Fibroblast of lung (primary cell): ENCODE results near the gene SLC23A2. TPM values are rescaled to one million over a fixed set of nuclear protein-coding genes. Genes with fewer than 3 reads are reported as not detected.
A peak's percentile ranks its signal among the peaks of the same experiment; 100 is the strongest.

Experiments used
- DNase-seq, 2 donors: peaks; one replicate each; pipeline versions ENCODE4 v3.0.0 to v3.0.0-alpha.2; 2010; ENCODE audit warnings: low read depth in 2 of 2
- H2AFZ ChIP-seq: 2 replicates; pipeline ENCODE4 v1.5.1; 2012; ENCODE audit warnings: low read length, control low read depth, inconsistent platforms
- H3K27ac ChIP-seq: 2 replicates; pipeline ENCODE4 v1.5.1; 2011; ENCODE audit warnings: low read length, control low read depth; ENCODE audit not compliant: insufficient read depth
- H3K27me3 ChIP-seq: 2 replicates; pipeline ENCODE4 v1.5.1; 2011; ENCODE audit warnings: mild to moderate bottlenecking, low read length; ENCODE audit not compliant: control insufficient read depth, insufficient read depth
- H3K36me3 ChIP-seq: 2 replicates; pipeline ENCODE4 v1.5.1; 2011; ENCODE audit warnings: low read length; ENCODE audit not compliant: control insufficient read depth, insufficient read depth
- H3K4me1 ChIP-seq: 2 replicates; pipeline ENCODE4 v1.5.1; 2011; ENCODE audit warnings: low read length; ENCODE audit not compliant: control insufficient read depth, insufficient read depth; ENCODE audit errors: extremely low read depth
- H3K4me2 ChIP-seq: 2 replicates; pipeline ENCODE4 v1.5.1; 2011; ENCODE audit warnings: low read length, control low read depth; ENCODE audit not compliant: insufficient read depth; ENCODE audit errors: extremely low read depth
- H3K4me3 ChIP-seq, 4 experiments: fragments of 200-600 bp in 1 of 4; sonication (generic) in 1 of 4; replicated peaks in 1 of 4; 2 replicates each; pipeline ENCODE4 v1.5.1; 2011 to 2016; ENCODE audit warnings: low read length in 4 of 4, low read depth in 3 of 4, mild to moderate bottlenecking in 3 of 4, control low read depth in 2 of 4, inconsistent platforms in 1 of 4, mixed read lengths in 1 of 4; ENCODE audit not compliant: insufficient read depth in 1 of 4; ENCODE audit errors: control extremely low read depth in 1 of 4
- H3K79me2 ChIP-seq: 2 replicates; pipeline ENCODE4 v1.5.1; 2012; ENCODE audit warnings: mild to moderate bottlenecking, low read length, inconsistent platforms; ENCODE audit not compliant: control insufficient read depth, insufficient read depth
- H3K9ac ChIP-seq: 2 replicates; pipeline ENCODE4 v1.5.1; 2011; ENCODE audit warnings: mild to moderate bottlenecking, low read length, control low read depth; ENCODE audit not compliant: insufficient read depth
- H3K9me3 ChIP-seq: 2 replicates; pipeline ENCODE4 v1.5.1; 2012; ENCODE audit warnings: low read depth, low read length; ENCODE audit not compliant: control insufficient read depth, insufficient read depth
- H4K20me1 ChIP-seq: 2 replicates; pipeline ENCODE4 v1.5.1; 2011; ENCODE audit warnings: low read length; ENCODE audit not compliant: control insufficient read depth, insufficient read depth; ENCODE audit errors: extremely low read depth
- EZH2 ChIP-seq: IDR thresholded peaks from 2 replicates; pipeline ENCODE4 v1.5.1; 2012; ENCODE audit warnings: low read length, control low read depth, mild to moderate bottlenecking; ENCODE audit errors: missing control alignments
- polyA plus RNA-seq, 2 donors: library from polyadenylated mRNA; depleted of rRNA in 1 of 2; stranded (reverse) in 1 of 2; unstranded in 1 of 2; fragments of >200 nt; gene quantifications; 2 replicates each; pipeline ENCODE4 v1.2.1, GENCODE V29; 2011 to 2012; ENCODE audit warnings: missing spikeins in 1 of 2
- total RNA-seq: library from RNA; depleted of rRNA; stranded (reverse); fragments of >200 nt; gene quantifications from 2 replicates; pipeline ENCODE4 v1.2.1, GENCODE V29; 2014
- TF ChIP-seq, protein P1 (sequence below), 2 donors: IDR thresholded peaks in 1 of 2; conservative IDR thresholded peaks in 1 of 2; 1 replicate in 1 of 2; 2 replicates in 1 of 2; pipeline ENCODE4 v1.5.1; 2011 to 2012; ENCODE audit warnings: low read length in 2 of 2, control low read depth in 1 of 2, inconsistent platforms in 1 of 2, low read depth in 1 of 2, mild to moderate bottlenecking in 1 of 2

Gene SLC23A2
- total and polyA plus RNA-seq, 2 donors (not counting 1 experiment from before 2014, with no cell fraction given) = 12.1 to 17.5 TPM

DNA sequence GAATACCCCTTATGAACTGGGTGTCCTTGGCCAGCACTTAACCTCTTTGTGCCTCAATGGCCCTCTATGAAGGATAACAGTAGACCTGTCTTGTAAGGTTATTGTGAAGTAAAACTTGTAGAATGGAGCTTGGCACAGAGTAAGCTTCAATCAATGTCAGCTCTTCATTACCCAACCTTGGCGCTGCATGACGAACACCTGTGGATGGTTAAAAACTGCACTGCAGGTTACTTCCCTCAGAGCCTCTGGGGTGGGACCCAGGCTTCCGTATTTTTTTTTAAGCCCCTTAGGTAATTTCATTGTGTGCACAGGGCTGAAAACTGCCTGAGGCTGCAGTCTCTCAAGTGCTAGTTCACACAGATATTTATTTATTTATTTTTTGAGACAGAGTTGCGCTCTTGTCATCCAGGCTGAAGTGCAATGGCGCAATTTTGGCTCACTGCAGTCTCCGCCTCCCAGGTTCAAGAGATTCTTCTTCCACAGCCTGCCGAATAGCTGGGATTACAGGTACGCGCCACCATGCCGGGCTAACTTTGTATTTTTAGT is 42.8 kb upstream of the SLC23A2 start:
- TF ChIP-seq EZH2 = no peak
- TF ChIP-seq, protein P1, sequence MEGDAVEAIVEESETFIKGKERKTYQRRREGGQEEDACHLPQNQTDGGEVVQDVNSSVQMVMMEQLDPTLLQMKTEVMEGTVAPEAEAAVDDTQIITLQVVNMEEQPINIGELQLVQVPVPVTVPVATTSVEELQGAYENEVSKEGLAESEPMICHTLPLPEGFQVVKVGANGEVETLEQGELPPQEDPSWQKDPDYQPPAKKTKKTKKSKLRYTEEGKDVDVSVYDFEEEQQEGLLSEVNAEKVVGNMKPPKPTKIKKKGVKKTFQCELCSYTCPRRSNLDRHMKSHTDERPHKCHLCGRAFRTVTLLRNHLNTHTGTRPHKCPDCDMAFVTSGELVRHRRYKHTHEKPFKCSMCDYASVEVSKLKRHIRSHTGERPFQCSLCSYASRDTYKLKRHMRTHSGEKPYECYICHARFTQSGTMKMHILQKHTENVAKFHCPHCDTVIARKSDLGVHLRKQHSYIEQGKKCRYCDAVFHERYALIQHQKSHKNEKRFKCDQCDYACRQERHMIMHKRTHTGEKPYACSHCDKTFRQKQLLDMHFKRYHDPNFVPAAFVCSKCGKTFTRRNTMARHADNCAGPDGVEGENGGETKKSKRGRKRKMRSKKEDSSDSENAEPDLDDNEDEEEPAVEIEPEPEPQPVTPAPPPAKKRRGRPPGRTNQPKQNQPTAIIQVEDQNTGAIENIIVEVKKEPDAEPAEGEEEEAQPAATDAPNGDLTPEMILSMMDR (conservative IDR thresholded peaks at IDR 0.05 in 1 of 2, IDR thresholded peaks at IDR 0.05 in 1 of 2; ENCODE audit: low read depth in 1 of 2, low read length in 2 of 2) = no peak
- Histone ChIP-seq H3K27ac (no peak overlapping the region), H2AFZ (no peak overlapping the region), H3K27me3 (no peaks in the 10 kb centered on the region), H3K4me3 (no peak overlapping the region), H3K4me2 (no peak overlapping the region), H3K9me3 (no peaks in the 10 kb centered on the region), H4K20me1 (no peaks in the 10 kb centered on the region), H3K36me3 (no peaks in the 10 kb centered on the region), H3K9ac (no peak overlapping the region), H3K4me1 (peaks cover 2% of the 10 kb centered on the region), H3K79me2 (no peaks in the 10 kb centered on the region)
- DNase-seq = no peak

DNA sequence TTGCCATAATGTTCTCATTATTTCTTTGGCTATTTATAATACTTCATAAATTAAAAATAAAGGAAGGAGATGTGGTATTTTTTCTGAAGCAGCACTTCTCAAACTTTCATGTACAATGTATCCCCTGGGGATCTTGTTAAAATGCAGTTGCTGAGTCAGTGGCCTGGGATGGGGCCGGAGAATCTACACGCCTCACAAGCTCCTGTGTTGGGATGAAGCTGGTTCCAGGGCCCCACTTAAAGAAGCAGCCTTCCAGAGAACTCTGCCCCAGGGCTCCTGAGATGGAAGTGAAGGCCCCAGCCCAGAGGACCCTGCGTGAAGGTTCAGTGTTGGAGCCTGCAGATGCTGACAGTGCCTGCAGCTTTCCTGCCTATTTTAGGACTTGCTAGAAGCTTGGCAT is 40.1 kb upstream of the SLC23A2 start:
- Histone ChIP-seq H3K27ac (no peak overlapping the region), H3K4me1 (peaks cover 2% of the 10 kb centered on the region), H3K79me2 (no peaks in the 10 kb centered on the region), H2AFZ (no peak overlapping the region), H3K4me3 (no peak overlapping the region), H3K4me2 (no peak overlapping the region), H3K9ac (no peak overlapping the region), H3K9me3 (no peaks in the 10 kb centered on the region), H3K36me3 (no peaks in the 10 kb centered on the region), H3K27me3 (no peaks in the 10 kb centered on the region), H4K20me1 (no peaks in the 10 kb centered on the region)
- TF ChIP-seq, protein P1 (conservative IDR thresholded peaks at IDR 0.05 in 1 of 2, IDR thresholded peaks at IDR 0.05 in 1 of 2; ENCODE audit: low read depth in 1 of 2, low read length in 2 of 2) = no peak
- no peak for TF ChIP-seq EZH2
- peak; percentile 12 to 25 for DNase-seq

DNA sequence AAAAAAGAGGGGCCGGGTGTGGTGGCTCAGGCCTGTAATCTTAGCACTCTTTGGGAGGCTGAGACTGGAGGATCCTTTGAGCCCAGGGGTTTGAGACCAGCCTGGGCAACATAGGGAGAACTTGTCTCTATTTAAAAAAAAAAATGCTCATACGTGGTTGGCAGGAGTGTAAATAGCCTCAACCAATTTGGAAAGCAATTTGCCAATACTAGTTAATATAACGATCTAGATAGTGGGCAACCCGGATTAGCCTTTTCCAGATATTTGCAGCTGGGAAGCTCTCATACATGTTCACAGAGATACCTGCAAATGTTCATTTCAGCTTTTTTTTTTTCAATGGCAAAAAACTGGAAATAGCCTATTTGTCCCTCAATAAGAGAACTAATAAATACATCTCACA is 39.0 kb upstream of the SLC23A2 start:
- H3K36me3 ChIP-seq = no peaks in the 10 kb centered on the region
- no peak overlapping the region for H3K4me2 ChIP-seq
- H4K20me1 ChIP-seq = no peaks in the 10 kb centered on the region
- H3K4me3 ChIP-seq = no peak overlapping the region
- H3K27me3 ChIP-seq = no peaks in the 10 kb centered on the region
- peaks cover 2% of the 10 kb centered on the region for H3K4me1 ChIP-seq
- no peaks in the 10 kb centered on the region for H3K9me3 ChIP-seq
- H3K9ac ChIP-seq = no peak overlapping the region
- no peak overlapping the region for H2AFZ ChIP-seq
- H3K27ac ChIP-seq = no peak overlapping the region
- DNase-seq = no peak
- H3K79me2 ChIP-seq = no peaks in the 10 kb centered on the region
- TF ChIP-seq, protein P1 (conservative IDR thresholded peaks at IDR 0.05 in 1 of 2, IDR thresholded peaks at IDR 0.05 in 1 of 2; ENCODE audit: low read depth in 1 of 2, low read length in 2 of 2) = no peak
- no peak for TF ChIP-seq EZH2
